ENCODE results near the gene VAMP5.
"Not testable (repeated sequence)": the region's sequence is repeated elsewhere in the genome, so short reads cannot be mapped to it uniquely, and the experiment has no call there.

VAMP5 gene

DNA sequence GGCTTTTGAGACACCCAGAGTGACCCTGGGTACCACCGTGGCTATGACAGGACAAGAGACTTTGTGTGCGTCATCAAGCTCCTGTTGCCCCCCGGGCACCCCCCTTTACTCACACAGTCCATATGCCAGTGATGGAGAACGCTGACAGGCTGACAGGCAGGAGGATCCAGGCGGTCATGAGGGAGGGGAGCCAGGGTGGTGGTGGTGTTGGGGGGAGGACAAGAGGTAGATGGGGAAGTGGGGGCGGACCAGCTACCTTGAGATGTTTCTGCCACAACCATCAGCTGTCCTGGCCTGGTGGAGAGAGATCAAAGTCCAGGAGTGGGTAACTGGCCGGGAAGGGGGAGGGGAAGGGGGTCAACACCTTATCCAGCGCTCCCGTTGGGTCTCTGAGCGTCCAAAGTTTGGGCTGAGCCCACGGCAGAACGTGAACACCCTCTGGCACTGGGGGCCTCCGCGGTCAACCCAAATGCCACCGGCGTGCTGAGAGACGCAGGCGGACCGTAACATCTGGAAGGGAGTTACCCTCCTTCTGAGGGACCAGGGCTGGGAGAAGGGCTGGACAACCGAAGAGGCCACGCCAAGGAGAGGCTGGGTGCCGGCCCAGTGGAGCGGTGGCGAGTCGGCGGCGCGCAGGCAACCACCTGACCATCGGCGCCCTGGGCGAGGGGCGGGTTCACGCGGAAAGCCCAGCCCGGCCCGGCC, 17.7 kb downstream of the VAMP5 start:
- DNase-seq (ENCODE audit: low read depth): no peak

DNA sequence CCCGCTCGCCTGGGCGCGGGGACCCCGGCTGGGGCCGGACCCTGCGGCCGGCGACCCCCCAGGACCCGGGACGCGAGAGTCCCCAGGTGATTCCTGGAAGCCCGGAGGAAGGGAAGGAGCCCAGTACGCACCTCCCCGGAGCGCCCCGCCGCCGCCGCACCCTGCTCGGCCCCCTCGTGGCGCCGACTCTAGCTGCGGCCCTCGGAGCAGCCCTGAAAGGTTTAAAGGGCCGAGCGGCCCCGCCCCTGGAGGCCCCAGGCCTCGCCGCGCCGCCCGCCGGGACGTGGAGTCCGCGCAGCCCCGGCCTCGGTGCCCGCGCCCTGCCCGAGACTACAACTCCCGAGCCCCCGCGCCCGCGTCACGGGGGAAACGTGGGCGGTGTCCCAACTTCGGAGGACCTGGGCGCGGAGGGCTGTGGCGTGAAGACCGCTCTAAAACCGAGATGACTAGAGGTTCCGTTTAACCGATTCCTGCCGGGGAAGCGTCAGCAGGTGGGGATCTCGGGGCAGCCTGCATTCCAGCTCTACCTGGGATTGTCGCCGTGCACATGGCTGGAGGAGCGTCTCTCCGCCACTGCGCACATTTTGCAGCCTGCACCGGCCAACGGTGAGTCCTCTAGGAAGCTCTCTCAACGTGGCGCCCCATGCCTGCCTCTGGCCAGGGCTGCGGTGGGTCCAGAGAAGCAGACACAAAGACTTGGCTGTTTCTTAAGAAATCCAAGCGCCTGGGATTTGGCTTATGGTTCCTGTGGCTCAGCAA, 18.4 kb downstream of the VAMP5 start, which contains the start of gene TMEM150A:
TMEM150A (minus strand) TSS at position 223 of the 759 bp plus-strand sequence. CDS start 750 bp downstream, outside the sequence.
- DNase-seq (ENCODE audit: low read depth): peak; percentile 91

DNA sequence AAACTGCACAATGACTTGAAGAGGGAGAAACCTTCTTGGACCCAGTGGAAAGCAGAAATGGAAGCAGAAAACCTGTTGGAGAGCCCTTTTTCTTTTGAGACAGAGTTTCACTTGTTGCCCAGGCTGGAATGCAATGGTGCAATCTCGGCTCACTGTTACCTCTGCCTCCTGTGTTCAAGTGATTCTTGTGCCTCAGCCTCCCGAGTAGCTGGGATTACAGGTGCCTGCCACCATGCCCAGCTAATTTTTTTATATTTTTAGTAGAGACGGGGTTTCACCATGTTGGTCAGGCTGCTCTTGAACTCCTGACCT, 19.9 kb downstream of the VAMP5 start:
- DNase-seq (ENCODE audit: low read depth): not testable (repeated sequence)

DNA sequence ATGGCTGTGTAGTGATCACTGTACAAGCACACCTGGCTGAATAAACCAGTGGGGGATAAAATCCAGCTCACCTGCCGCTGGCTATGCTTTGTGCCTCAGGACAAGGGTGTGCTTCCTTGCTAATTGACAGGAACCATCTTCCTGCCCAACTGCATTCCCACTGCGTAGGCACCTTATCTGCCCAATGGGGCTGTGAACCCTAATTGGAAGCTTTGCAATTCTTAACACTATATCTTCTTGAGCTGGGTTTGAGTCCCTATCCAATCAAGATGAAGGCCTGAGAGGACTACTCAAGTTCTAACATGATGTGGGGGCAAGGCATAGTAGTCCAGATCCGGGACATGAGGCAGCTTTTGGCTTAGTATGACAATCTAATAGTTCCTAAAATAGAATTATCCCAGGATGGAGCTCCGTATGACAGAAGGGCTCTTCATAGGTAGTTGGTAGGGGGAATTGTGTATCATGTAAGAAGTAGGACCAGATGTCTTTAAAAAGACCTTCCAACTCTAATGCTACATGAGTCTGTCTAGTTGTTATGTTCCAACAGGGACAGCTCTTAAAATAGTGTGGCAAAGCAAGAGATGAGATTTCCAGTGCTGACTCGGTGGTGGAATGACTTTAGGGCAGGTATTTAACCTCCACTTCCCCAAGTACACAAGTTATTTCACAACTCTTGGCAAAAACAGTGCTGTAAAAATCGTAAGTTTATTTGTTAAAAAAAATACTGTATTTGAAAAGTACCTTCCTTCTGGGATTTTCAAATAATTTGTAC, 20.5 kb downstream of the VAMP5 start:
- DNase-seq (ENCODE audit: low read depth): no peak

DNA sequence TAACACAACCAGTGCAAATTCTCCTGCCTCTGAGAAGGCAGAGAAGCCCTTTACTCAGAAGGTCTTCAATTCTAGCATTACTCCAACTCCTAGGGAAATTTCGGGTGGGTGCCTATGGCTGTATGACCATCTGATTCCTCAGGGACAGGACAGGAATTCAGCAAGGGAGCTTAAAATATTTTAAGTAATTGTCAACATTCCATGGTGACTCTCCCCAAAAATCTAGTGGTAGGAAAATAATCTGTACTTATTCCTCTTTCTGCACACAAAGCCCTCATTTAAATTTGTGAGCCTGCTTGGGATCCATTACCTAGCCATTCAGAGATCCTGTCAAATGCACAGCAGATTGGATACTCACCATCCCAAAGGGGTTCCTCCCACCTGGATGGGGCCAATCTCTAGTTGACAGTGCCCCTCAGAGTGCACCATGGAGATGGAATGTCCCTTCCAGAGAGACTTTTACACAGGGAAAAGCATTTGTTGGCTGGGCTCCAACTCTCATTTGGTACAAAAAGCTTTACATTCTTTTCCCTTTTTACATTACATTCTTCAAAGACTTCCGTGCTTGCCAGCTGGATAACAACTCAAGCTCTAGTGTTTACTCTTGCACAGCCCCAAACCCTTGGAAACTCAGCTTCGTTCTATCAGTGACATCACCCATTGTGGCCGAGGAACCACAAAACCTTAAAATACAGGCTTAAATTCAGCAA, 21.3 kb downstream of the VAMP5 start:
- no peak for DNase-seq (ENCODE audit: low read depth)

DNA sequence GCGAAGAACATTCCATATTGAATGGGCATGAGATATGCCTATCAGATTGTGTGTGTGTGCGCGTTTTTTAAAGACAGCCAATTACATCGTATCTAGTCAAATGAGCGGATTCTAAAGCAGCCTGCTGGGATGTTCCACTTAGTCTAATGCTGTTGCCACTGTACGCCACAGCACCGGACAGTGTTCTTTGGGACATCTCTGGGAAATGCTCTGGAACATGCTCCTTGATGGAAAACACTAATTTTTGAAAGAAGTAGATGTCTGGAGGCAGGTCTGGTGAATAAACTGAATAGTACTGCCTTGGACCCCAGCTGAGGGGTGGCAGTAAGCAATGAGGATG, 21.9 kb downstream of the VAMP5 start:
- no peak for DNase-seq (ENCODE audit: low read depth)

DNA sequence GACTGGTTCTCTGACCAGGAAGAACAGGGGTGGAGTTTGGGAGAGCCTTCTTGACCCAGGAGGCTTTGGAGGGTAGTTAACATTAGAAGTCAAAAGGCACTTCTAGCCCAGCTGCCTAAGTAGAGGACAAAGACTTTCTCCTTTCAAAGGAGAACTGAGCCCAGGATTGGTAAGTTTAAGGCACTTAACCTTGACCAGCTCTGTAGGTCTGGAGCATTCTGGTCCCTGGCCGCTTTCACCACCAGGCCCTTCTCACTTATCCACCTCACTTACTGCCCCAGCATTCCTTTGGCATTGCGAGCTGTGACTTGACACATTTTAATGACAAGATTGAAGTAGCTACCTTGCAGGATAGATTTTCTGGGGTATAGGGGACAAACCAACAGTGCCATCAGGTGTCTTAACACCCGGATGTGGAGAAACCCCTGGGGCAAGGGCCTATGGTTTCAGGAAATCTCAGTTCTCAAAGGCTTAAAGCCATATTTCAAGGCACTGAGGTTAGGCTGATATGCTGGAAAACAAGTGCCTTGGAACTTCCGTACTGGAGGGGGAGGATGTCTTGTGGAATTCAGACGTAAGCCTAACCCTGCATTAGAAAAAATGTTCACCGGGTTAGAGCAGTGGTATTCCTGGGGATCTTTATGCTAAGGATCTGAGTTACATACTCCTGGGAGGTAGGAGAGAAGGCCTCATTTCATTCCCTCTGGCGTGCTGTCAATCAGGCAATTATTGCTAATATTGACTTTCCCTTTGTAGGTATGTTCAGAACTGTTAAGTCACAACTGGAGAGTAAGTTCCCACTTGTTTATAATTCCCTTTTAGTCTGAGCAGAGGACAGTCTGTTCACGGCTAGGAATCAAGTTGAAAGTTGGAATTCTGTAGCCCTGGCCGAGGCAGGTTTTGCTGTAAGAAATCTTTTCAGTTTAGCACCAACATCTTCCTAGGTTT, 23.3 kb downstream of the VAMP5 start:
- DNase-seq (ENCODE audit: low read depth): no peak

DNA sequence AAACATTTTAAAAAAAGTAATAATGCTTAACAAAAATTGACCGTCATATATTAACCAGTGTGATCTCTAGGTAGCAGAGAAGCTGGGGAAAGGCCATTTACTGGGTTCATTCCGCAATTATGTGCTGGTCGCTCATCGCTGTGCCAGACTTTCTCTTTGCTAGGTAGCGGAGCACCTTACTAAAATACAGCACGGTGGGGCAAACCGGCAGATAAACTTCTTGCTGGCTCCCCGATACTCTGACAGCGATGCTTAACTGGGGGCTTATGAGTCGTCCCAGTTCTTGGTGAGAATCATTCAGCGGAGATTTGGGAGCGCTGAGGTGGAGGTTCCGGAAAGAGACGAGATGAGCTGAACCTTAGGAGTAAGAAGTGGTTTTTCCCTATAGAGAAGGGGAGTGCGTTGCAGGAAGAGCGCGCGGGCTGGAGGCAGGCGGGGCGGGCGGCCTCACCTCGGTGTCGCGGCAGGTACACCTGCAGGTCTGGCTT, 27.0 kb downstream of the VAMP5 start:
- no peak for DNase-seq (ENCODE audit: low read depth)

DNA sequence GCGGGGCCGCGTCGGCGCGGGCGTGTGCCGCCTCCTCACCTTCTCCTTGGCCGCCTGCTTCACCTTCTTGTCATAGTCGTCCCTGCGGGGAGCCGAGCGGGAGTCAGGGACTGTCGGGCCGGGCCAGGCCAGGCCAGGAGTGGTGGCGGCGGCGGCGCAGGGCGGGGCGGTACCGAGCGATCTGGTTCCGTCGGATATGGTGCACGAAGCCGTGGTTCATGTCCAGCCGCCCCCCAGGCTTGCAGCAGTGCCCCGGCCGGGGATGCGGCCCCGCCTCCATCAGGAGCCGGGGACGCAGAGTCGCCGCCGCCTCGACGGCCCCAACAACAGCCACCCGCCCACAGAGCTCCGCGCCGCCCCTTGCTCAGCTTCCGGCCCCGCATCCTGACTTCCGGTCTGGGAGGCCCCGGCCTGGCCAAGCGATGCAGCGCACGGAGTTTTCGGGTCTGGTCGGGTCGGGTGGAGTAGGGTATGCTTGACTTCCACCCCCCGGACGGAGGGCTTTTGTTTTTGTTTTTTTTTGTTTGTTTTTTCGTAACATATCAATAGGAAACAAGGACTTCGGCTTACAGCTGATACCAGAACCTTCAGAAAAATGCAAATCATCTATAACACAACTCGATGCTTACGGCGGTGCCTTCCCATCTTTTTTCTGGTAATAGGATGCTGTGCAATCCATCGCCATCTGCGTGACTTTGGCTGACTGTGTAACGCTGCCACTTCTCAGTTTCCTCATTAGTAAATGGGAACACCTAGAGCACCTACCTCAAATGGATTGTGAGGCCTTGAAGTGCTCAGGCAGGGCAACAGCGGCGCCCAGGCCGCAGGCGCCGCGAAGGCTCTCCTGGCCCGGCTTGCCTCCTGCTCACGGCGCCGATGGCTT, 27.7 kb downstream of the VAMP5 start, which contains the start of gene C2orf68:
C2orf68 (minus strand) TSS at position 362 of the 883 bp plus-strand sequence; CDS start at position 280, 82 bp downstream.
- DNase-seq (ENCODE audit: low read depth): peak; percentile 81

DNA sequence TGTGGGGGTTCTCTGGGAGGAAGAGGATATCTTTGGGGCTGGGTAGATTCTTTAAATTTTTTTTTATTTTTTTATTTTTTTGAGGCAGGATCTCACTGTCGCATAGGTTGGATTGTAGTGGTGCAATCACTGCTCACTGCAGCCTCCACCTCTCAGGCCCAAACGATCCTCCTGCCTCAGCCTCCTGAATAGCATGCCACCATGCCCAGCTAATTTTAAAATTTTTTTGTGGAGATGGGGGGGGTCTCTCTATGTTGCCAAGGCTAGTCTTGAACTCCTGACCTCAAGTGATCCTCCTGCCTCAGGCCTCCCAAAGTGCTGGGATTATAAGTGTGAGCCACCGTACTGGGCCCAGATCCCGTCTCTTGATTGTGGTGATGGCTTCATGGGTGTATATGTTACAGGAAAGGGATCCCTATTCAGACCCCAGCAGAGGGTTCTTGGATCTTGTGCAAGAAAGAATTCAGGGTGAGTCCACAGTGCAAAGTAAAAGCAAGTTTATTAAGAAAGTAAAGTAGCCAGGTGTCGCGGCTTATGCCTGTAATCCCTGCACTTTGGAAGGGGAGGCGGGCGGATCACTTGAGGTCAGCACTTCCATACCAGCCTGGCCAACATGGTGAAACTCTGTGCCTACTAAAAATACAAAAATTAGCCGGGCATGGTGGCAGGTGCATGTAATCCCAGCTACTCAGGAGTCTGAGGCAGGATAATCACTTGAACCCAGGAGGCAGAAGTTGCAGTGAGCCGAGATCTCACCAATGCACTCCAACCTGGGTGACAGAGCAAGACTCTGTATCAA, 29.7 kb downstream of the VAMP5 start:
- DNase-seq (ENCODE audit: low read depth): no peak

DNA sequence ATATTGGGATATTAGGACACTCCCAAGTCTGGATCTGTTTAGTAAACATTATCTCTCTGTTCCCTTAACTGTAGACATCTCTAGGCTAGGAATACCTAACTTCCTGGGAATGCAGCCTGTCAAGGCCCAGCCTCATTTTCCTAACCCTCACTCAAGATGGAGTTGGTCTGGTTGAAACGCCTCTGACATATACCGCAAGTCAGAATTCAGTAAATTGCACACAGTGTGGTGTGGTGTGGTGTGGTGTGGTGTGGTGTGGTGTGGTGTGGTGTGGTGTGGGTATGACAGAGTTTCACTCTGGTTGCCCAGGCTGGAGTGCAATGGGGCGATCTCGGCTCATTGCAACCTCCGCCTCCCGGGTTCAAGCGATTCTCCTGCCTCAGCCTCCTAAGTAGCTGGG, 30.5 kb downstream of the VAMP5 start:
- not testable (repeated sequence) for DNase-seq (ENCODE audit: low read depth)

DNA sequence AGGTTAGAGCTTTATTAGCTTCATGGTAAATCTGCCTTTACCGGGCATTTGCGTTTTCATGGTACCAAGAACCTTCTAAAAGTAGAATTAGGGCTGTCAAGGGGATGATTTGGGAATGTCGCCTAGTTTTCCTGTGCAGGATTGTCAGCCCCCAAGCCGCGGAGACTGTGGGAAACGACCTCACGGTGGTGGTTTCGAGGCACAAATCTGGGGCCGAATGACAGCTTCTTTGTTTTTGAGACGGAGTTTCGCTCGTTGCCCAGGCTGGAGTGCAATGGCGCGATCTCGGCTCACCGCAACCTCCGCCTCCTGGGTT, 31.1 kb downstream of the VAMP5 start:
- no peak for DNase-seq (ENCODE audit: low read depth)

DNA sequence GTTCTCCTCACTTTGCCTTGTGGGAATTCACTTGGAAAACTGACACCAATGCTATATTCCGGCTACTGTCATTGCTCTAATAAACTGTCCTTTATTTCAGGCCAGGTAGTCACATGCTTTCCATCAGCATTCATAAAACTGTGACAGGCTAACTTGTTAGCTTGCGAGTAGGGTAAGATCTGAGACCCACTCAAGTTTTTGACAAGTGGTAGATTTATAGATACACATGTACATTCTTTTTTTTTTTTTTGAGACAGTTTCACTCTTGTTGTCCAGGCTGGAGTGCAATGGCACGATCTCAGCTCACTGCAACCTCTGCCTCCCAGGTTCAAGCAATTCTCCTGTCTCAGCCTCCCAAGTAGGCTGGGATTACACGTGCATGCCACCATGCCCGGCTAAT, 33.5 kb downstream of the VAMP5 start:
- DNase-seq (ENCODE audit: low read depth): not testable (repeated sequence)

DNA sequence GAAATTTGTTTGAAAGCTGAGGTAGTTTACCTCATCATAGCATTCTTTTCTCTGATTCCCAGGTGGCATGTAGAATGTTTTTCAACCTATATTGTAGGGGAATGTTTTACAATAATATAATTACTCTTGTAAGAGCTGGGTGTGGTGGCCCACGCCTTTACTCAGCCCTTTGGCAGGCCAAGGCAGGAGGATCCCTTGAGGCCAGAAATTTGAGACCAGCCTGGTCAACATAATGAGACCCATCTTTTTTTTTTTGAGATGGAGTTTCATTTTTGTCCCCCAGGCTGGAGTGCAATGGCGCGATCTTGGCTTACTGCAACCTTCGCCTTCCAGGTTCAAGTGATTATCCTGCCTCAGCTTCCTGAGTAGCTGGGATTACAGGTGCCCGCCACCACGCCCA, 35.4 kb downstream of the VAMP5 start:
- no peak for DNase-seq (ENCODE audit: low read depth)

DNA sequence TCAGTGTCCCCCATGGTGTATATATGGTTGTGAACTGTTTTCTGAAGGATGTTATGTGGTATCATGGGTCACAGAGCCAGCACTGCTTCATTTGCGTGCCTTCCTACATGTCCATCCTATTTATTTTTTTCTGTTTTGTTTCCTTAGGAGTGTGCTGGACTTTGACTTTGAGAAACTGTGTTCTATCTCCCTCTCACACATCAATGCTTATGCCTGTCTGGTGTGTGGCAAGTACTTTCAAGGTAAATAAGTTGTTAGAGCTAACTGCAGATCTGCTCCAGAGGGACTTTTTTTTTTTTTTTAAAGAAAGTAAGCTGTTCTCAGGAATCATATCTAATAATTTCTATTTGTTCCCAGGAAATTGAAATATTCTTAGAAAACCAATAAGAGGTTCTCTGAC, 37.1 kb downstream of the VAMP5 start:
- no peak for DNase-seq (ENCODE audit: low read depth)

DNA sequence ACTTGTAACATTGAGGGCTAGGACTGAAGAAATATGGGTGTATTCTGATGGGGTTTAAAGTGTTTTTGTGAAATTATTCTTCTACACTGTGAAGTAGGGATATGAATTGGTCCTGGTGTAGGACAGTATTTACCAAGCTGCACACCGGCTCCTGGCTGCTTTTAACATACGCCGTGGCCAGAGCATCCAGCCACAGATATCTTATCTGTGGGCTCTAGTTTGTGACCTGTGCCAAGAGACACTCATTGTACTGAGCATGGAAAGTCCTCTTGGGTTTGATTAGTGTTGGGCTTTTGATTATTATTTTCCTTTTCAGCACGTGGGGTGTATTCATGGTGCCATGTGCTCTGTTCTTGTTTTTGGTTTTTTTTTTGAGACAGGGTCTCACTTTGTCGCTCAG, 39.8 kb downstream of the VAMP5 start:
- DNase-seq (ENCODE audit: low read depth): no peak

DNA sequence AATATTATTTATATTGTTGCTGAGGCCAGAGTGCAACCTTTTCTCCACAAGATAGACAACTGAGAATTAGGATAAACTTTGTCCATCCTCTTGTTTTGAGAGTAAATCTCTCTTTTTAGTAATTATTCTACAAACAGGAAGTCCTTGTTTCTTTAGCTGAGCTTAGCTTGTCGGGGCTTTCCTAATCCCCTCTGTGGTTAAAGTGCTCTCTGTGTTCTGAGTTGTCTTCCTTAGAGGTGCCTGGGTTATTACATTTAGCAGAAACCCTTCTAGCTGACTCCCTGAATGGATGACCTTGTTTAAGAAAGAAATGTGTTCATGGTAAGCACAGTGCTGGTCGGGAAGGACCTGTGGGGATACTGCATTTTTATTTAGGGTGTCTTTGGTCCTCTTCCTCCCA, 44.4 kb downstream of the VAMP5 start:
- DNase-seq (ENCODE audit: low read depth): no peak

DNA sequence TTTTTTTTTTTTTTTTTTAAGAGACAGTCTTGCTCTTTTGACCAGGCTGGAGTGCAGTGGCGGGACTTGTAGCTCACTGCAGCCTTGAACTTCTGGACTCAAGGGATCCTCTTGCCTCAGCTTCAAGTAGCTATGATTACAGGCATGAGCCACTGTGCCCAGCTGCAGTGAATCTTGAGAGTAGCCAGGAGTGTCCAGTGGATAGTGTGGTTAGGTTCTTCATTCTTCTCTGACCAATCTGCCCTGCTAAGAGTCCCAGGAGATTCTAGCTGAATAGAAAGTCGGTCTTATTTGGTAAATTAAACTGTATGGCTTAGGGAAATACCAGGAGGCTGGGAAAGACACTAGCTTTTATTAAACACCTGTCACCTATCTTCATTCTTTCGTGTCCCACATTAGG, 47.1 kb downstream of the VAMP5 start:
- no peak for DNase-seq (ENCODE audit: low read depth)

DNA sequence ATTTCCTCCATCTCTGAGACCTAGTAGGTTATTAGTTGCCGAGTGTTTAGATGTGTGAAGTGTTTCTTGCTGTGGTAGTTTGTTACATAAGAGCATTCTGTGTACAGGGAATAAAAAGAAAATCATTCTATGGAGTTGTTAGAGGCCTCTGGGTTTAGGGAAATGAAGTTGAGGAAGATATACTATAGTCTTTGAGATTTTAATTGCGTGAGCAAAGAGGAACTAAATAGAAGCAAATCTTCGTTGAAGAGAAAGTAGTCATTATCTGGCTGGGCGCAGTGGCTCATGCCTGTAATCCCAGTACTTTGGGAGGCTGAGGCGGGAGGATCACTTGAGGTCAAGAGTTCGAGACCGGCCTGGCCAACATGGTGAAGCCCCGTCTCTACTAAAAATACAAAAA, 50.8 kb downstream of the VAMP5 start:
- no peak for DNase-seq (ENCODE audit: low read depth)

Data from stimulated activated CD8-positive, alpha-beta memory T cell treated with anti-CD3 and anti-CD28 coated beads, Interleukin-4, amount 100 ng/mL, for 24 hours (primary cell).